ENCODE results near the gene IL27RA.

IL27RA gene

GRCh38 chr19:14073261-14073924 lies 41.8 kb downstream of the IL27RA start:
- peak overlapping the region; percentile 47 for H3K4me3 ChIP-seq (ENCODE audit: low read depth, low read length)
- peak; percentile 15 for TF ChIP-seq CTCF (IDR thresholded peaks at IDR 0.05; ENCODE audit: low read depth, low read length)
- TF ChIP-seq MYC (IDR thresholded peaks at IDR 0.05; ENCODE audit: low read depth, low read length): no peak
- peak; percentile 81 for DNase-seq (ENCODE audit: low read depth)

- peak overlapping the region; percentile 47 for H3K4me3 ChIP-seq (ENCODE audit: low read depth, low read length)
- TF ChIP-seq CTCF (IDR thresholded peaks at IDR 0.05; ENCODE audit: low read depth, low read length): no peak
- TF ChIP-seq MAX (IDR thresholded peaks at IDR 0.05; ENCODE audit: low read depth, low read length): no peak
- TF ChIP-seq MYC (IDR thresholded peaks at IDR 0.05; ENCODE audit: low read depth, low read length): no peak
- TF ChIP-seq POLR2A (IDR thresholded peaks at IDR 0.05; ENCODE audit: extremely low read depth, insufficient read length): no peak
- no peak for DNase-seq (ENCODE audit: low read depth)
Measured at GRCh38 chr19:14073925-14074838, 42.6 kb downstream of the IL27RA start.

GRCh38 chr19:14078411-14078810 lies 46.8 kb downstream of the IL27RA start:
- H3K4me3 ChIP-seq (ENCODE audit: low read depth, low read length): no peak overlapping the region

GRCh38 chr19:14080887-14081796 lies 49.6 kb downstream of the IL27RA start:
- peak overlapping the region; percentile 80 for H3K4me3 ChIP-seq (ENCODE audit: low read depth, low read length)
- DNase-seq (ENCODE audit: low read depth): peak; percentile 98
- TF ChIP-seq MYC (IDR thresholded peaks at IDR 0.05; ENCODE audit: low read depth, low read length) (no peak), POLR2A (IDR thresholded peaks at IDR 0.05; ENCODE audit: extremely low read depth, insufficient read length) (peak; percentile 20), CTCF (IDR thresholded peaks at IDR 0.05; ENCODE audit: low read depth, low read length) (no peak), MAX (IDR thresholded peaks at IDR 0.05; ENCODE audit: low read depth, low read length) (peak; percentile 36; the same call in 1 of the 2 replicates)

More at GRCh38 chr19:14078411-14078810, 46.8 kb downstream of the IL27RA start:
- TF ChIP-seq MYC (IDR thresholded peaks at IDR 0.05; ENCODE audit: low read depth, low read length) (no peak), MAX (IDR thresholded peaks at IDR 0.05; ENCODE audit: low read depth, low read length) (no peak)
- DNase-seq (ENCODE audit: low read depth): no peak

- TF ChIP-seq CTCF (IDR thresholded peaks at IDR 0.05; ENCODE audit: low read depth, low read length) (no peak), POLR2A (IDR thresholded peaks at IDR 0.05; ENCODE audit: extremely low read depth, insufficient read length) (no peak), MAX (IDR thresholded peaks at IDR 0.05; ENCODE audit: low read depth, low read length) (no peak), MYC (IDR thresholded peaks at IDR 0.05; ENCODE audit: low read depth, low read length) (no peak)
- DNase-seq (ENCODE audit: low read depth): no peak
- peak overlapping the region; percentile 80 for H3K4me3 ChIP-seq (ENCODE audit: low read depth, low read length)
Measured at GRCh38 chr19:14081797-14082674, 50.5 kb downstream of the IL27RA start.
